ENCODE results near the gene CCDC40. TPM values are rescaled to one million over a fixed set of nuclear protein-coding genes. Genes with fewer than 3 reads are reported as not detected.
A peak's percentile ranks its signal among the peaks of the same experiment; 100 is the strongest.

The CCDC40 gene
- total RNA-seq, 4 donors from 2014 or later: 2.8 to 54.5 (median 7.8) TPM

- peaks cover 0 to 30% (median 0%) of the 10 kb centered on the region in 4 donors for H3K4me1 ChIP-seq
These were observed 7.0 kb upstream of the CCDC40 start for GRCh38 chr17:80029258-80029974.

GRCh38 chr17:80030730-80031410 is 5.6 kb upstream of the CCDC40 start:
- Histone ChIP-seq H3K27me3 (no peaks in the 10 kb centered on the region), H3K9me3 (no peaks in the 10 kb centered on the region), H3K27ac (peak overlapping the region in 2 of 4 donors; percentile 27 to 61), H3K36me3 (no peaks in the 10 kb centered on the region), H3K4me1 (peaks cover 0 to 21% (median 0%) of the 10 kb centered on the region in 4 donors), H3K4me3 (no peak overlapping the region)
- no peak for TF ChIP-seq POLR2A (IDR thresholded peaks at IDR 0.05)
- peak in 2 of 6 experiments; percentile 22 to 28 for TF ChIP-seq CTCF (IDR thresholded peaks at IDR 0.05)
- DNase-seq: peak in 2 of 3 donors; percentile 65 to 67

More at GRCh38 chr17:80029258-80029974, 7.0 kb upstream of the CCDC40 start:
- no peaks in the 10 kb centered on the region for H3K9me3 ChIP-seq
- no peaks in the 10 kb centered on the region for H3K36me3 ChIP-seq
- no peaks in the 10 kb centered on the region for H3K27me3 ChIP-seq
- DNase-seq: peak in 2 of 3 donors; percentile 35 to 77
- peak overlapping the region; percentile 27 to 62 (median 58) for H3K27ac ChIP-seq
- H3K4me3 ChIP-seq: no peak overlapping the region
- TF ChIP-seq CTCF (IDR thresholded peaks at IDR 0.05) (no peak), POLR2A (IDR thresholded peaks at IDR 0.05) (no peak)

- DNase-seq: no peak
- Histone ChIP-seq H3K4me3 (no peak overlapping the region), H3K36me3 (no peaks in the 10 kb centered on the region), H3K27ac (no peak overlapping the region), H3K27me3 (no peaks in the 10 kb centered on the region), H3K4me1 (peaks cover 0 to 13% (median 2%) of the 10 kb centered on the region in 4 donors), H3K9me3 (no peaks in the 10 kb centered on the region)
- TF ChIP-seq CTCF (IDR thresholded peaks at IDR 0.05) (no peak), POLR2A (IDR thresholded peaks at IDR 0.05) (no peak)
These were observed 4.6 kb upstream of the CCDC40 start for GRCh38 chr17:80031691-80032430.

- H3K27me3 ChIP-seq: no peaks in the 10 kb centered on the region
These were observed 3.7 kb upstream of the CCDC40 start for GRCh38 chr17:80032614-80033171.

More at GRCh38 chr17:80032614-80033171, 3.7 kb upstream of the CCDC40 start:
- TF ChIP-seq CTCF (IDR thresholded peaks at IDR 0.05): no peak
- no peak for TF ChIP-seq POLR2A (IDR thresholded peaks at IDR 0.05)
- DNase-seq: no peak
- Histone ChIP-seq H3K27ac (no peak overlapping the region), H3K4me3 (no peak overlapping the region), H3K9me3 (no peaks in the 10 kb centered on the region), H3K36me3 (no peaks in the 10 kb centered on the region), H3K4me1 (peaks cover 0 to 13% (median 3%) of the 10 kb centered on the region in 4 donors)

All from Peyer's patch (tissue), 4 donors.